Keratinocyte (primary cell): ENCODE measurements around the gene GPR176.

Experiments used
- CTCF ChIP-seq, 3 experiments: IDR thresholded peaks in 1 of 3; conservative IDR thresholded peaks in 1 of 3; optimal IDR thresholded peaks in 1 of 3; 2 replicates in 2 of 3; 3 replicates in 1 of 3; pipeline versions ENCODE3 to v1.5.1; 2011; ENCODE audit warnings: low read length in 3 of 3, mild to moderate bottlenecking in 3 of 3, moderate library complexity in 2 of 3, control low read depth in 1 of 3, inconsistent platforms in 1 of 3; ENCODE audit not compliant: insufficient read depth in 2 of 3; ENCODE audit errors: extremely low read depth in 1 of 3
- EZH2 ChIP-seq: IDR thresholded peaks from one replicate; pipeline ENCODE4 v1.6.1; 2012; ENCODE audit warnings: inconsistent platforms, mild to moderate bottlenecking, low read length, moderate library complexity

GRCh38 chr15:39788800-39789565, 131.1 kb downstream of the GPR176 start:
- TF ChIP-seq CTCF (optimal IDR thresholded peaks at IDR 0.05 in 1 of 3, IDR thresholded peaks at IDR 0.05 in 1 of 3, conservative IDR thresholded peaks at IDR 0.05 in 1 of 3; ENCODE audit: extremely low read depth in 1 of 3, insufficient read depth in 2 of 3, low read length in 3 of 3) (no peak), EZH2 (no peak)
